OCI-LY1 (cell line): ENCODE results near the gene NAT16.
"Not testable (repeated sequence)": the region's sequence is repeated elsewhere in the genome, so short reads cannot be mapped to it uniquely, and the experiment has no call there.

Experiments
- H2AFZ ChIP-seq: fragments of 200-600 bp; sonication (generic), shearing (Covaris generic); 2 replicates; pipeline ENCODE4 v1.6.0; 2014; ENCODE audit warnings: antibody characterized with exemption, mild to moderate bottlenecking, low read length
- H3F3A ChIP-seq: fragments of 200-600 bp; sonication (generic), shearing (Covaris generic); 2 replicates; pipeline ENCODE4 v1.6.0; 2014; ENCODE audit warnings: mild to moderate bottlenecking, antibody characterized with exemption, low read length, moderate library complexity; ENCODE audit not compliant: insufficient read depth
- H3K27ac ChIP-seq: fragments of 200-600 bp; sonication (generic); 2 replicates; pipeline ENCODE4 v1.5.1; 2014; ENCODE audit warnings: low read length, mixed run types, mild to moderate bottlenecking, low read depth; ENCODE audit not compliant: poor library complexity, severe bottlenecking
- H3K27me3 ChIP-seq: fragments of 200-600 bp; sonication (generic); 2 replicates; pipeline ENCODE4 v1.6.0; 2014; ENCODE audit warnings: antibody characterized with exemption, mild to moderate bottlenecking, low read length, moderate library complexity; ENCODE audit not compliant: insufficient read depth
- H3K36me3 ChIP-seq: fragments of 200-600 bp; sonication (generic); 2 replicates; pipeline ENCODE4 v1.6.1; 2014; ENCODE audit warnings: mild to moderate bottlenecking, antibody characterized with exemption, low read length, moderate library complexity, mixed read lengths; ENCODE audit not compliant: insufficient read depth
- H3K4me1 ChIP-seq: fragments of 200-600 bp; sonication (generic); 2 replicates; pipeline ENCODE4 v1.5.1; 2014; ENCODE audit warnings: mild to moderate bottlenecking, low read length, moderate library complexity; ENCODE audit not compliant: insufficient read depth, severe bottlenecking
- H3K4me2 ChIP-seq: fragments of 200-600 bp; sonication (generic), shearing (Covaris generic); 2 replicates; pipeline ENCODE4 v1.6.1; 2014; ENCODE audit warnings: low read length
- H3K4me3 ChIP-seq: fragments of 200-600 bp; sonication (generic); 2 replicates; pipeline ENCODE4 v1.5.1; 2014; ENCODE audit warnings: low read length, low read depth, mild to moderate bottlenecking, mixed read lengths; ENCODE audit not compliant: poor library complexity, severe bottlenecking
- H3K79me2 ChIP-seq: fragments of 200-600 bp; shearing (Covaris generic); 2 replicates; pipeline ENCODE4 v1.6.1; 2016; ENCODE audit warnings: mixed run types, low read length, mixed read lengths; ENCODE audit not compliant: insufficient read depth
- H3K9ac ChIP-seq: fragments of 200-600 bp; sonication (generic), shearing (Covaris generic); 2 replicates; pipeline ENCODE4 v1.6.1; 2014; ENCODE audit warnings: mild to moderate bottlenecking, low read length, mixed read lengths
- H3K9me2 ChIP-seq: fragments of 200-600 bp; sonication (generic), shearing (Covaris generic); 2 replicates; pipeline ENCODE4 v1.6.1; 2014; ENCODE audit warnings: low read depth, mild to moderate bottlenecking, low read length, mixed read lengths
- H3K9me3 ChIP-seq: fragments of 200-600 bp; shearing (Covaris generic); 2 replicates; pipeline ENCODE4 v1.6.1; 2014; ENCODE audit warnings: low read length, mixed read lengths
- H4K20me1 ChIP-seq: fragments of 200-600 bp; sonication (generic), shearing (Covaris generic); 2 replicates; pipeline ENCODE4 v1.6.0; 2016; ENCODE audit warnings: mild to moderate bottlenecking, low read length; ENCODE audit not compliant: insufficient read depth
- EZH2 ChIP-seq: fragments of 200-600 bp; sonication (generic), shearing (Covaris generic); IDR thresholded peaks from 2 replicates; pipeline ENCODE4 v1.8.0; 2017; ENCODE audit warnings: borderline replicate concordance, mixed run types, mild to moderate bottlenecking, antibody characterized with exemption, low read length, moderate library complexity, mixed read lengths
- TF ChIP-seq, protein P1 (sequence below): fragments of 200-600 bp; sonication (generic), shearing (Covaris generic); IDR thresholded peaks from 2 replicates; pipeline ENCODE4 v1.5.1; 2017; ENCODE audit warnings: mild to moderate bottlenecking, antibody characterized with exemption, low read length, moderate library complexity, mixed read lengths

Gene NAT16

GRCh38 chr7:101206665-101207042 is 26.6 kb upstream of the NAT16 start:
- Histone ChIP-seq H2AFZ (no peak overlapping the region), H3K4me3 (no peak overlapping the region), H3K4me2 (no peak overlapping the region), H4K20me1 (no peaks in the 10 kb centered on the region), H3K9ac (no peak overlapping the region), H3F3A (no peaks in the 10 kb centered on the region), H3K4me1 (peaks cover 10% of the 10 kb centered on the region), H3K9me2 (no peaks in the 10 kb centered on the region), H3K9me3 (no peaks in the 10 kb centered on the region), H3K27ac (no peak overlapping the region), H3K79me2 (no peaks in the 10 kb centered on the region), H3K36me3 (no peaks in the 10 kb centered on the region), H3K27me3 (no peaks in the 10 kb centered on the region; the same call in 1 of the 2 replicates)
- TF ChIP-seq EZH2 = no peak
- TF ChIP-seq, protein P1, sequence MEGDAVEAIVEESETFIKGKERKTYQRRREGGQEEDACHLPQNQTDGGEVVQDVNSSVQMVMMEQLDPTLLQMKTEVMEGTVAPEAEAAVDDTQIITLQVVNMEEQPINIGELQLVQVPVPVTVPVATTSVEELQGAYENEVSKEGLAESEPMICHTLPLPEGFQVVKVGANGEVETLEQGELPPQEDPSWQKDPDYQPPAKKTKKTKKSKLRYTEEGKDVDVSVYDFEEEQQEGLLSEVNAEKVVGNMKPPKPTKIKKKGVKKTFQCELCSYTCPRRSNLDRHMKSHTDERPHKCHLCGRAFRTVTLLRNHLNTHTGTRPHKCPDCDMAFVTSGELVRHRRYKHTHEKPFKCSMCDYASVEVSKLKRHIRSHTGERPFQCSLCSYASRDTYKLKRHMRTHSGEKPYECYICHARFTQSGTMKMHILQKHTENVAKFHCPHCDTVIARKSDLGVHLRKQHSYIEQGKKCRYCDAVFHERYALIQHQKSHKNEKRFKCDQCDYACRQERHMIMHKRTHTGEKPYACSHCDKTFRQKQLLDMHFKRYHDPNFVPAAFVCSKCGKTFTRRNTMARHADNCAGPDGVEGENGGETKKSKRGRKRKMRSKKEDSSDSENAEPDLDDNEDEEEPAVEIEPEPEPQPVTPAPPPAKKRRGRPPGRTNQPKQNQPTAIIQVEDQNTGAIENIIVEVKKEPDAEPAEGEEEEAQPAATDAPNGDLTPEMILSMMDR = no peak

GRCh38 chr7:101205901-101206664 is 26.0 kb upstream of the NAT16 start:
- no peak overlapping the region for H3K27ac ChIP-seq
- no peaks in the 10 kb centered on the region for H4K20me1 ChIP-seq
- no peaks in the 10 kb centered on the region; the same call in 1 of the 2 replicates for H3K27me3 ChIP-seq
- no peak overlapping the region for H3K9ac ChIP-seq
- no peaks in the 10 kb centered on the region for H3K9me2 ChIP-seq
- no peak overlapping the region for H3K4me3 ChIP-seq
- no peak overlapping the region for H2AFZ ChIP-seq
- H3F3A ChIP-seq = no peaks in the 10 kb centered on the region
- TF ChIP-seq, protein P1 = no peak
- TF ChIP-seq EZH2 = no peak
- H3K36me3 ChIP-seq = no peaks in the 10 kb centered on the region
- peaks cover 10% of the 10 kb centered on the region for H3K4me1 ChIP-seq
- no peak overlapping the region for H3K4me2 ChIP-seq
- H3K79me2 ChIP-seq = no peaks in the 10 kb centered on the region
- H3K9me3 ChIP-seq = no peaks in the 10 kb centered on the region

- not testable (repeated sequence) for H3K9ac ChIP-seq, H4K20me1 ChIP-seq, H3K27ac ChIP-seq, H3K79me2 ChIP-seq, H2AFZ ChIP-seq, H3K36me3 ChIP-seq, H3K9me2 ChIP-seq, H3K9me3 ChIP-seq, H3F3A ChIP-seq, H3K27me3 ChIP-seq
- H3K4me3 ChIP-seq = peak overlapping the region; percentile 18
- peaks cover 10% of the 10 kb centered on the region for H3K4me1 ChIP-seq
- peak overlapping the region; percentile 5; the same call in 1 of the 2 replicates for H3K4me2 ChIP-seq
These were observed 23.9 kb upstream of the NAT16 start for GRCh38 chr7:101203740-101204738.
